ENCODE results near the gene BUD23. TPM values are rescaled to one million over a fixed set of nuclear protein-coding genes. Genes with fewer than 3 reads are reported as not detected.

BUD23 gene
- total and polyA plus RNA-seq, 9 of the 15 experiments (the other 6 are each of a cell fraction or from before 2014, with no cell fraction given), result 79.5 to 270 (median 150) TPM

DNA sequence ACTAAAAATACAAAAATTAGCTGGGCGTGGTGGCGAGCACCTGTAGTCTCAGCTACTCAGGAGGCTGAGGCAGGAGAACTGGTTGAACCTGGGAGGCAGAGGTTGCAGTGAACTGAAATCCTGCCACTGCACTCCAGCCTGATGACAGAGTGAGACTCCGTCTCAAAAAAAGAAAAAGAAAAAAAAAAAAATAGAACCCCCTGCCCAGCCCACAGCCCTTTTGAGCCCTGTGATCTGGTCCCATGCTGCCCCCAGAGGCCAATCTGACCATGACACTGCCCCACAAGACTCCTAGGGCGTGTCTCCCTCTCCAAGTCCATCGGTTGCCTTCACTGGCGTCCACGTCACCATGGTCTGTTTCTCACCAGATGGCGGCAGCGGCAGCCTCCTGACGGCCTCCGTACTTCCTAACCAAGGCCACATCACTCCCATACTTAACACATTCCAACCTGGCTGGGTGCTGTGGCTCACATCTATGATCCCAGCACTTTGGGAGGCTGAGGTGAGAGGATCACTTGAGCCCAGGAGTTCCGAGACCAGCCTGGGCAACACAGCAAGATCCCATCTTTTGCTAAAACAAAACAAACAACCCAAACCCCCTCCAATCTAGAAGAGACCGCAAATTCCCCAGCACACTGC, 18.1 kb downstream of the BUD23 start (continued):
- TF ChIP-seq, protein P1, sequence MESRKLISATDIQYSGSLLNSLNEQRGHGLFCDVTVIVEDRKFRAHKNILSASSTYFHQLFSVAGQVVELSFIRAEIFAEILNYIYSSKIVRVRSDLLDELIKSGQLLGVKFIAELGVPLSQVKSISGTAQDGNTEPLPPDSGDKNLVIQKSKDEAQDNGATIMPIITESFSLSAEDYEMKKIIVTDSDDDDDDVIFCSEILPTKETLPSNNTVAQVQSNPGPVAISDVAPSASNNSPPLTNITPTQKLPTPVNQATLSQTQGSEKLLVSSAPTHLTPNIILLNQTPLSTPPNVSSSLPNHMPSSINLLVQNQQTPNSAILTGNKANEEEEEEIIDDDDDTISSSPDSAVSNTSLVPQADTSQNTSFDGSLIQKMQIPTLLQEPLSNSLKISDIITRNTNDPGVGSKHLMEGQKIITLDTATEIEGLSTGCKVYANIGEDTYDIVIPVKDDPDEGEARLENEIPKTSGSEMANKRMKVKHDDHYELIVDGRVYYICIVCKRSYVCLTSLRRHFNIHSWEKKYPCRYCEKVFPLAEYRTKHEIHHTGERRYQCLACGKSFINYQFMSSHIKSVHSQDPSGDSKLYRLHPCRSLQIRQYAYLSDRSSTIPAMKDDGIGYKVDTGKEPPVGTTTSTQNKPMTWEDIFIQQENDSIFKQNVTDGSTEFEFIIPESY (CRISPR knock-in tag; IDR thresholded peaks at IDR 0.05), result peak; percentile 55; the same call in 1 of the 2 replicates
- TF ChIP-seq RBBP5 (IDR thresholded peaks at IDR 0.05; ENCODE audit: borderline replicate concordance, insufficient read depth, low read length, poor library complexity, severe bottlenecking) (no peak), DIDO1 (tag; IDR thresholded peaks at IDR 0.05; ENCODE audit: low read depth) (no peak), ZKSCAN3 (CRISPR knock-in tag; IDR thresholded peaks at IDR 0.05) (no peak), ZNF121 (CRISPR knock-in tag; conservative IDR thresholded peaks at IDR 0.05) (peak; percentile 99), ZNF444 (CRISPR knock-in tag; IDR thresholded peaks at IDR 0.05) (no peak), ZFPM2 (CRISPR knock-in tag; IDR thresholded peaks at IDR 0.05) (no peak), ZFP1 (CRISPR knock-in tag; IDR thresholded peaks at IDR 0.05) (no peak), ZNF212 (CRISPR knock-in tag; IDR thresholded peaks at IDR 0.05) (no peak), SMAD2 (IDR thresholded peaks at IDR 0.05; ENCODE audit: low read depth, low read length) (no peak), NFIX (CRISPR knock-in tag; IDR thresholded peaks at IDR 0.05; ENCODE audit: low read depth) (no peak), EP400 (IDR thresholded peaks at IDR 0.05) (no peak), ZNF217 (CRISPR knock-in tag; IDR thresholded peaks at IDR 0.05) (no peak), ARNT (IDR thresholded peaks at IDR 0.05) (no peak), NR2F6 (CRISPR knock-in tag; IDR thresholded peaks at IDR 0.05) (no peak), PML (IDR thresholded peaks at IDR 0.05; ENCODE audit: low read length) (no peak), MTF1 (CRISPR knock-in tag; IDR thresholded peaks at IDR 0.05; ENCODE audit: borderline replicate concordance) (no peak), CTBP1 (IDR thresholded peaks at IDR 0.05; ENCODE audit: borderline replicate concordance) (peak; percentile 59; the same call in 1 of the 2 replicates), FOXJ3 (CRISPR knock-in tag; IDR thresholded peaks at IDR 0.05) (no peak), CREM (IDR thresholded peaks at IDR 0.05; ENCODE audit: low read depth) (peak; percentile 92)
- TF ChIP-seq, protein P2, sequence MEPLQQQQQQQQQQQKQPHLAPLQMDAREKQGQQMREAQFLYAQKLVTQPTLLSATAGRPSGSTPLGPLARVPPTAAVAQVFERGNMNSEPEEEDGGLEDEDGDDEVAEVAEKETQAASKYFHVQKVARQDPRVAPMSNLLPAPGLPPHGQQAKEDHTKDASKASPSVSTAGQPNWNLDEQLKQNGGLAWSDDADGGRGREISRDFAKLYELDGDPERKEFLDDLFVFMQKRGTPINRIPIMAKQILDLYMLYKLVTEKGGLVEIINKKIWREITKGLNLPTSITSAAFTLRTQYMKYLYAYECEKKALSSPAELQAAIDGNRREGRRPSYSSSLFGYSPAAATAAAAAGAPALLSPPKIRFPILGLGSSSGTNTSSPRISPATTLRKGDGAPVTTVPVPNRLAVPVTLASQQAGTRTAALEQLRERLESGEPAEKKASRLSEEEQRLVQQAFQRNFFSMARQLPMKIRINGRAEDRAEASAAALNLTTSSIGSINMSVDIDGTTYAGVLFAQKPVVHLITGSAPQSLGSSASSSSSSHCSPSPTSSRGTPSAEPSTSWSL (CRISPR knock-in tag; IDR thresholded peaks at IDR 0.05; ENCODE audit: borderline replicate concordance), result no peak
- TF ChIP-seq, protein P3, sequence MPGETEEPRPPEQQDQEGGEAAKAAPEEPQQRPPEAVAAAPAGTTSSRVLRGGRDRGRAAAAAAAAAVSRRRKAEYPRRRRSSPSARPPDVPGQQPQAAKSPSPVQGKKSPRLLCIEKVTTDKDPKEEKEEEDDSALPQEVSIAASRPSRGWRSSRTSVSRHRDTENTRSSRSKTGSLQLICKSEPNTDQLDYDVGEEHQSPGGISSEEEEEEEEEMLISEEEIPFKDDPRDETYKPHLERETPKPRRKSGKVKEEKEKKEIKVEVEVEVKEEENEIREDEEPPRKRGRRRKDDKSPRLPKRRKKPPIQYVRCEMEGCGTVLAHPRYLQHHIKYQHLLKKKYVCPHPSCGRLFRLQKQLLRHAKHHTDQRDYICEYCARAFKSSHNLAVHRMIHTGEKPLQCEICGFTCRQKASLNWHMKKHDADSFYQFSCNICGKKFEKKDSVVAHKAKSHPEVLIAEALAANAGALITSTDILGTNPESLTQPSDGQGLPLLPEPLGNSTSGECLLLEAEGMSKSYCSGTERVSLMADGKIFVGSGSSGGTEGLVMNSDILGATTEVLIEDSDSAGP (CRISPR knock-in tag; IDR thresholded peaks at IDR 0.05), result no peak
- TF ChIP-seq, protein P4, sequence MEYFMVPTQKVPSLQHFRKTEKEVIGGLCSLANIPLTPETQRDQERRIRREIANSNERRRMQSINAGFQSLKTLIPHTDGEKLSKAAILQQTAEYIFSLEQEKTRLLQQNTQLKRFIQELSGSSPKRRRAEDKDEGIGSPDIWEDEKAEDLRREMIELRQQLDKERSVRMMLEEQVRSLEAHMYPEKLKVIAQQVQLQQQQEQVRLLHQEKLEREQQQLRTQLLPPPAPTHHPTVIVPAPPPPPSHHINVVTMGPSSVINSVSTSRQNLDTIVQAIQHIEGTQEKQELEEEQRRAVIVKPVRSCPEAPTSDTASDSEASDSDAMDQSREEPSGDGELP (CRISPR knock-in tag; IDR thresholded peaks at IDR 0.05; ENCODE audit: borderline replicate concordance), result peak; percentile 62; the same call in 1 of the 2 replicates
- TF ChIP-seq, protein P5, sequence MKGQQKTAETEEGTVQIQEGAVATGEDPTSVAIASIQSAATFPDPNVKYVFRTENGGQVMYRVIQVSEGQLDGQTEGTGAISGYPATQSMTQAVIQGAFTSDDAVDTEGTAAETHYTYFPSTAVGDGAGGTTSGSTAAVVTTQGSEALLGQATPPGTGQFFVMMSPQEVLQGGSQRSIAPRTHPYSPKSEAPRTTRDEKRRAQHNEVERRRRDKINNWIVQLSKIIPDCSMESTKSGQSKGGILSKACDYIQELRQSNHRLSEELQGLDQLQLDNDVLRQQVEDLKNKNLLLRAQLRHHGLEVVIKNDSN (CRISPR knock-in tag; IDR thresholded peaks at IDR 0.05), result peak; percentile 30
